ENCODE data around the gene COMMD4. TPM values are rescaled to one million over a fixed set of nuclear protein-coding genes. Genes with fewer than 3 reads are reported as not detected.

The COMMD4 gene
- total RNA-seq, 1 donor, result 61.7 TPM

- no peak for DNase-seq (ENCODE audit: low read depth)
- H3K4me3 ChIP-seq (ENCODE audit: low read depth, low read length), result no peak overlapping the region
- TF ChIP-seq CTCF (IDR thresholded peaks at IDR 0.05; ENCODE audit: insufficient read depth, low read depth, low read length), result no peak
Observed at GRCh38 chr15:75353604-75354003, 17.7 kb downstream of the COMMD4 start.

- no peak overlapping the region for H3K4me3 ChIP-seq (ENCODE audit: low read depth, low read length)
- no peak for TF ChIP-seq CTCF (IDR thresholded peaks at IDR 0.05; ENCODE audit: insufficient read depth, low read depth, low read length)
- DNase-seq (ENCODE audit: low read depth), result no peak
Observed at GRCh38 chr15:75354454-75354853, 18.6 kb downstream of the COMMD4 start.

GRCh38 chr15:75355369-75355768 lies 19.5 kb downstream of the COMMD4 start:
- DNase-seq (ENCODE audit: low read depth), result no peak

GRCh38 chr15:75356006-75356405 lies 20.1 kb downstream of the COMMD4 start:
- no peak overlapping the region for H3K4me3 ChIP-seq (ENCODE audit: low read depth, low read length)
- no peak for DNase-seq (ENCODE audit: low read depth)
- TF ChIP-seq CTCF (IDR thresholded peaks at IDR 0.05; ENCODE audit: insufficient read depth, low read depth, low read length), result no peak

More at GRCh38 chr15:75355369-75355768, 19.5 kb downstream of the COMMD4 start:
- no peak overlapping the region for H3K4me3 ChIP-seq (ENCODE audit: low read depth, low read length)
- no peak for TF ChIP-seq CTCF (IDR thresholded peaks at IDR 0.05; ENCODE audit: insufficient read depth, low read depth, low read length)

GRCh38 chr15:75356517-75356916 lies 20.7 kb downstream of the COMMD4 start:
- TF ChIP-seq CTCF (IDR thresholded peaks at IDR 0.05; ENCODE audit: insufficient read depth, low read depth, low read length), result no peak
- H3K4me3 ChIP-seq (ENCODE audit: low read depth, low read length), result no peak overlapping the region
- DNase-seq (ENCODE audit: low read depth), result no peak

- H3K4me3 ChIP-seq (ENCODE audit: low read depth, low read length), result no peak overlapping the region
- no peak for TF ChIP-seq CTCF (IDR thresholded peaks at IDR 0.05; ENCODE audit: insufficient read depth, low read depth, low read length)
- DNase-seq (ENCODE audit: low read depth), result no peak
Observed at GRCh38 chr15:75357976-75358673, 22.3 kb downstream of the COMMD4 start.

Measured in fibroblast of villous mesenchyme (primary cell).